Subcutaneous adipose tissue (tissue), 4 donors: ENCODE data around the gene KANTR. TPM values are rescaled to one million over a fixed set of nuclear protein-coding genes. Genes with fewer than 3 reads are reported as not detected.

Source experiments
- total RNA-seq, 4 donors: library from RNA; depleted of rRNA; stranded (reverse); fragments of >200 nt; gene quantifications; one replicate each; pipeline ENCODE4 v1.1.0, GENCODE V29; 2016
- TF ChIP-seq, protein P1 (sequence below): fragments of 450-650 bp; IDR thresholded peaks from one replicate; pipeline ENCODE4 v1.5.1; 2016; ENCODE audit warnings: low read depth, mild to moderate bottlenecking, control low read depth, antibody characterized with exemption, moderate library complexity

The KANTR gene
- total RNA-seq, 4 donors from 2014 or later = 14.6 to 41.3 (median 19.0) TPM

DNA sequence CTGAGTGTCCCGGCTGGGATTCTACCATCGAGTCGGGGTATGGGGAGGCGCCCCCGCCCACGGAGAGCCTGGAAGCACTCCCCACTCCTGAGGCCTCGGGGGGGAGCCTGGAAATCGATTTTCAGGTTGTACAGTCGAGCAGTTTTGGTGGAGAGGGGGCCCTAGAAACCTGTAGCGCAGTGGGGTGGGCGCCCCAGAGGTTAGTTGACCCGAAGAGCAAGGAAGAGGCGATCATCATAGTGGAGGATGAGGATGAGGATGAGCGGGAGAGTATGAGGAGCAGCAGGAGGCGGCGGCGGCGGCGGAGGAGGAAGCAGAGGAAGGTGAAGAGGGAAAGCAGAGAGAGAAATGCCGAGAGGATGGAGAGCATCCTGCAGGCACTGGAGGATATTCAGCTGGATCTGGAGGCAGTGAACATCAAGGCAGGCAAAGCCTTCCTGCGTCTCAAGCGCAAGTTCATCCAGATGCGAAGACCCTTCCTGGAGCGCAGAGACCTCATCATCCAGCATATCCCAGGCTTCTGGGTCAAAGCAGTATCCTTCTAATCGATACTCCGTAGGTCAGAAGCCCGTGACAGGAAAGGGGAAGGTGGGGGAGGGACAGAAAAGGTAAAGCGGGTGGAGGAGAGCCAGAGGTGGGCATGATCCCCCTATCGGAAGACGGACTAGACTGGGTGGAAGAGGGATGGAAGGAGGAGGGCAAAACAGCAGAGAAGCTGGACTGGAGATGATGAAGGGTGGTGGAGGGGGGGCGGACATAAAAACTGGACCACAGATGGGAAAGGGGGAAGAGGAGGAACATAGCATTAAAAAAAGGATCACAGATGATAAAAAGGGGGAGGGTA, 10.9 kb upstream of the KANTR start:
- TF ChIP-seq, protein P1, sequence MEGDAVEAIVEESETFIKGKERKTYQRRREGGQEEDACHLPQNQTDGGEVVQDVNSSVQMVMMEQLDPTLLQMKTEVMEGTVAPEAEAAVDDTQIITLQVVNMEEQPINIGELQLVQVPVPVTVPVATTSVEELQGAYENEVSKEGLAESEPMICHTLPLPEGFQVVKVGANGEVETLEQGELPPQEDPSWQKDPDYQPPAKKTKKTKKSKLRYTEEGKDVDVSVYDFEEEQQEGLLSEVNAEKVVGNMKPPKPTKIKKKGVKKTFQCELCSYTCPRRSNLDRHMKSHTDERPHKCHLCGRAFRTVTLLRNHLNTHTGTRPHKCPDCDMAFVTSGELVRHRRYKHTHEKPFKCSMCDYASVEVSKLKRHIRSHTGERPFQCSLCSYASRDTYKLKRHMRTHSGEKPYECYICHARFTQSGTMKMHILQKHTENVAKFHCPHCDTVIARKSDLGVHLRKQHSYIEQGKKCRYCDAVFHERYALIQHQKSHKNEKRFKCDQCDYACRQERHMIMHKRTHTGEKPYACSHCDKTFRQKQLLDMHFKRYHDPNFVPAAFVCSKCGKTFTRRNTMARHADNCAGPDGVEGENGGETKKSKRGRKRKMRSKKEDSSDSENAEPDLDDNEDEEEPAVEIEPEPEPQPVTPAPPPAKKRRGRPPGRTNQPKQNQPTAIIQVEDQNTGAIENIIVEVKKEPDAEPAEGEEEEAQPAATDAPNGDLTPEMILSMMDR = no peak

DNA sequence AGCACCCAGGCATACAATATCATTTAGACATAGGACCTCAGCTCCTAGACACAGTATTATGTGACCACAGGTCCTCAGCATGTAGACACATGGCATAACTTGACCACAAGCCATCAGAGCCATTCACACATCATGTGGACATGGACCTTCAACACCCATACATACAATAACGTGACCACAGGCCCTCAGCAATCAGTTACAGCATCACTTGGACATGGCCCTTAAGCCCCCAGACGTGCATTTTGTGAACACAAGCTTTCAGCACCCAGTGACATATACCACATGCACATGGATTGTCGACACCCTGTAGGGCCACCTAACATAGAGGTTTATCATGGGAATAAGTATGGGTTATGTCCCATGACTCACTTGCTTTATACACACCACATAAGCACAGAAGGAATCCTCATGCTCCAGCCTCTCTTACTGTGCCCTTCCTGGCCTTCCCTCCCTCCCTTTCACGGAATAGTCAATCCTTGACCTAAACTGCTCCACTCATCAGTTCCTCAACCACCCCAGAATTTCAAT, 9.8 kb upstream of the KANTR start:
- TF ChIP-seq, protein P1 = no peak

GRCh38 chrX:53084863-53085262, 9.1 kb upstream of the KANTR start:
- TF ChIP-seq, protein P1 = no peak

GRCh38 chrX:53085661-53086229, 8.2 kb upstream of the KANTR start:
- TF ChIP-seq, protein P1 = no peak

DNA sequence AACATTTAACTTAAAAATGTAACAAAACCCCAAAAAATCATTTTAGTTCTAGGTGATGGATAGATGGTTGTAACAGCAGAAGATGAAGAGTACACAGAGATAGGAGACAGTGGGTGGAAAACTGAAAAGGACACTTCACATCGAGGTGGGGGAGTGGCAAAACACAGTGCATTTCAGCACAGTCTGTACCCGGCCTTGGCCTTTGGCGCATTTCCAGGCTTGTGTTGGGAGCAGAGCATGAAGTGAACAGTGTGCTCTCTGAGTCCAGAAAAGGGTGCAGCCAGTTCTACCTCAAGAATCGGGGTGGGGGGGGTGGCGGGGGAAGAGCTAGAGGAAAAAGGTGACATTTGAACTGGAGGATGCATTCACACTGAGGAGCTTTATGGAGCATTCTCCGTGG, 7.5 kb upstream of the KANTR start:
- TF ChIP-seq, protein P1 = no peak

- TF ChIP-seq, protein P1 = no peak
These were observed 6.5 kb upstream of the KANTR start for GRCh38 chrX:53087388-53087831.
